NCI-H1694 (cell line): Measurements from ENCODE around the gene LRCH1.
"Not testable (repeated sequence)": the region's sequence is repeated elsewhere in the genome, so short reads cannot be mapped to it uniquely, and the experiment has no call there.

ENCODE experiments used
- DNase-seq: peaks from one replicate; lab custom pipeline; 2025; lab: John Stamatoyannopoulos, UW

Gene LRCH1

DNA sequence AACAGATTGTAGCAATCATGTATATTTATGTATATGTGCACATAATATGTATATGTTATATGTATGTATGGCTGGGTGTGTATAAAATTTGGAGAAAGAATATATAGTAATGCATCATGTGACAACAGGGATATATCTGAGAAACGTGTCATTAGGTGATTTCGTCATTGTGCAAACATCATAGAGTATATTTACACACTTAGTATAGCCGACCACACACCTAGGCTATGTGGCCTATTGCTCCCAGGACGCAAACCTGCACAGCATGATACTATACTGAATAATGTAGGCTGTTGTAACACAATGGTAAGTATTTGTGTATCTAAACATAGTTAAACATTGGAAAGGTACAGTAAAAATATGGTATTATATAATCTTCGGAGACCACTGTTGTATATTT lies 200.2 kb downstream of the LRCH1 start:
- no peak for DNase-seq

DNA sequence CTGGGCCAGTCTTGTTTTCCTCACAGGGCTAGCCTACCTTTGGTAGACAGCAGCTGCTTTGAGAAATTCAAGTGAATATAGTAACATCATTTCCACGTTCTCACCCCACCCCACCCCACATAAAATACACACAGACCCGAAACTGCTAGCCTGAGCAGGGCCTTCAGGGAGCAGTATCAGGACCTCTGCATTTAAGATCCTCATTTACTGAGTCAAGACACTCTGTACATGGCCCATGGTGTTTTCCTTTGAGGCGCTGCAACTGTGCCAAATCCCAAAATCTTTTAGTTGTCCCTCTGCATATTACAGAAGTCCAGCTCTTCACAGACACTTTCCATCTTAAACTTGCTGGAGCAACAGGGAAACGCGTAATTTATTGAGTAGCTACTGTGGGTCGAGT lies 200.9 kb downstream of the LRCH1 start:
- no peak for DNase-seq

GRCh38 chr13:46754812-46755211 lies 201.8 kb downstream of the LRCH1 start:
- no peak for DNase-seq

GRCh38 chr13:46755508-46755907 lies 202.5 kb downstream of the LRCH1 start:
- not testable (repeated sequence) for DNase-seq

DNA sequence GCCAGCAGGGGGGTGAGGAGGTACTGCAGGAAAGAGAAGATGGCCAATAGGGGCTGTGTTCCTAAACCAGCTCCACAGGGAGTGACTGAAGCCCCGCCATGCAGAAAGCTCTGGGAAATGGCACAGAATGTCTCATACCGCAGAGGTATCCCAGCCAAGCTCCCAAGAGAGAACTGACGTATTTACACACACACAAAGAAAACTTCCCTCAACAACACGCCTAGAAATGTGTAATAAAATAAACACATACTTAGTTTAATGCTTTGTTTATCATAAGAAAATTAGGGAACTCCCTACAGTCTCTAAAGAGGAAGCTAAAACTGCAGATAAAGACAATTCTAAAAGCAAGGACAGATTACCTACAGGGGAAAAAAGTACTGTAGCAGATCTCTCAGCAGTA lies 204.0 kb downstream of the LRCH1 start:
- no peak for DNase-seq

DNA sequence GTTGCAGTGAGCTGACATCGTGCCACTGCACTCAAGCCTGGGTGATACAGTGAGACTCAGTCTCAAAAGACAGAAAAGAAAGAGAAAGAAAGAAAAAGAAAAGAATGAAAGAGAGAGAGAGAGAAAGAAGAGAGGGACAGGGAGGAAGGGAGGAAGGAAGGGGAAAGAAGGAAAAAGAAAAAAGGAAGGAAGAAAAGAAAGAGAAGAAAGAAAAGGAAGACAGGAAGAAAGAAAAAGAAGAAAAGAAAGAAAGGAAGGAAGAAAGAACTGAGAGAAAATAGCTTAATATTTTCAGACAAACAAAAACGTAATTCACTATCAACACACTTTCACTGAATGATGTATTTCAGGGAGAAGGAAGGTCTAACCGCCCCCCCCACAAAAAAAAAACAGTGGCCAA lies 204.7 kb downstream of the LRCH1 start:
- no peak for DNase-seq

GRCh38 chr13:46759846-46760245 lies 206.9 kb downstream of the LRCH1 start:
- no peak for DNase-seq

GRCh38 chr13:46761174-46761573 lies 208.2 kb downstream of the LRCH1 start:
- no peak for DNase-seq

GRCh38 chr13:46761866-46762265 lies 208.9 kb downstream of the LRCH1 start:
- no peak for DNase-seq

- DNase-seq, result not testable (repeated sequence)
Observed at GRCh38 chr13:46769925-46770324, 217.0 kb downstream of the LRCH1 start.

GRCh38 chr13:46771693-46772092 lies 218.7 kb downstream of the LRCH1 start:
- DNase-seq, result no peak

DNA sequence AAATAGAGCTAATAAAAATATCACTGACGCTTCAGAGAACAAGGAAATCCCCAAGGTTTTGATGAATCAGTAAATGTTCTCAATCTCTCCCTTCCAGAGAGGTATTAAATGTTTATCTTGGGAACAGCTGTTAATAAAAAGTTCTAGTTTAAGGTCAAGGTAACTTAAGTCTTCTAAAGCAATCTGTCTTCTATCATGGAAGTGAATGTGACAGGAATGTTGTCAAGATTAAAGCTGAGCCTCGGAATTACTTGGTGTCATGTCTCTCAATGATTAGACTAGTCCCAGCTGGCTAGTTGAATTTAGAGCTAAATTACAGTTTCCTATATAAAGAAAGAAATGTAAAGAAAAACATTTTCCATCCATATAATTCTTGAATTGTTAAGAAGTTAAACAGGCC lies 220.6 kb downstream of the LRCH1 start:
- no peak for DNase-seq

GRCh38 chr13:46775385-46776107 lies 222.6 kb downstream of the LRCH1 start:
- no peak for DNase-seq

GRCh38 chr13:46778095-46778494 lies 225.1 kb downstream of the LRCH1 start:
- no peak for DNase-seq

GRCh38 chr13:46778890-46779289 lies 225.9 kb downstream of the LRCH1 start:
- no peak for DNase-seq

DNA sequence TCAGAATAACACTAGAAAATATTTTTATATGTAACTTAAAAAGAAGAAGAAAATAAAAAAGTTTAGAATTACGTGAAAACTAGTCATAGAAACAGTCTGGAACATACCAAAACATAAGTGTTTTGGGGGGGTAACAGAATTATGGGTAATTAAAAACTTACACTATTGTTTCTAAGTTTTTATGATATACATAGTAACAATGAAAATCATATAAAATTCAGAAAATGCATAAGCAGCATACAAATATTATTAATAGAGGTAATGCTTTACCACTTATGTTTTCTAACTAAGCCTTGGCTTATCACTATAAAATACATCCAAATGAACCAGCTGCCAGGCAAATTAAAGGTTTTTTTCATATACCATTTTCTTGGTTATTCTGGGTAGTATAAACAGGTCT lies 229.1 kb downstream of the LRCH1 start:
- no peak for DNase-seq

GRCh38 chr13:46782691-46783090 lies 229.7 kb downstream of the LRCH1 start:
- DNase-seq, result no peak

GRCh38 chr13:46783504-46783903 lies 230.5 kb downstream of the LRCH1 start:
- no peak for DNase-seq

- no peak for DNase-seq
Observed at GRCh38 chr13:46795321-46795720, 242.4 kb downstream of the LRCH1 start.

DNA sequence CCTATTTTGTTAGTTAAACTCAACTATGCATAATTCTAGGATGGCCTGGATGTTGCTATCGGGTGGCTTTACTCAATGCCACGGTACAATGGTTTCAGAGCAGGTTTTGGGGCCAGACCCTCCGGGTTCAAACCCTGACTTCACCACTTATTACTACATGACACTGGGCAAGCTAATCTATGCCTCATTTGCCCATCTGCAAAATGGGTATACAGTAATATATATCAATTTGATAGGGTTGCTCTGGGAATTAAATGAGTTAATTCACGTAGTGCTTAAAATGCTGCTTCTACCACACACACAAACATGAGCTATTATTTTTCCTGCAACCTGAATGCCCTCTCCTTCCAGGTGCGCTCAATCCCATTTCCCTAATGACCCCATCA lies 243.2 kb downstream of the LRCH1 start:
- no peak for DNase-seq

- peak; percentile 58 for DNase-seq
Observed at GRCh38 chr13:46796515-46797474, 243.8 kb downstream of the LRCH1 start, which contains the start of gene ESD. ESD (minus strand) TSS chr13:46797161; CDS start chr13:46791413, 5,748 bp downstream.

DNA sequence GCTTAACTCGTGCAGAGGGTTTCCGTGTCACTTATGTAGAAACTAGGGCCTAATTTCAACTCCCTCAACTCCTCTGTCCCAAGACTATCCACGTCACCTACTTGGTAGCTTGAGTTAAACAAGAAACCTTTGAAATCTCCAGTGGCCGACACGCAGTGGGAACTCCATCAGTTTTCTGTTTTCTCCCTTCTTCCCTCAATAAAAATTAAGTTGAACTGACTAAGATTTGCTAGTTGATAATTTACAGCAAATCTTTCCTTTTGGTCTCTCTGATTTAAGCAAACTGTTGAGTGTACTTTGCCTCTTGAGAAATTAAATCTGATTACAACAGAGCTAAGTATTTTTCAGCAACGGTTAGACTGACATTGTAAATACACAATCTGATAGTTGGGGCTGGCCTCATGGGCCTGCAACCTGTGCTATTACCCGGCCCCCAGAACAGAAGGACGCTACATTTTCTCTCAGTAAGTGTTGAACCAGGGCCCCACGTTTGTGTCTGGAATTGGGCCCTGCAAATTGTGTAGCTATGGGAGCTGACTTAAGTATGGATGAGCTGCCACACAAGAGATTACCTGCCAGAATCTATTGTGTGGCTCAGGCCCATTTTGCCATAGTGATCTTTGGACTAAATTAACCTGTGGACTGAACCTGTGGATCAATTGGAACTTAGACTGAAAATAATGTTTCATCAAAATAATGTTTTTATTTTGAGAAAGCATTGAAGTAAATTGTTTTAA lies 244.7 kb downstream of the LRCH1 start:
- no peak for DNase-seq
